ENCODE measurements around the gene ZNF546.
A peak's percentile ranks its signal among the peaks of the same experiment; 100 is the strongest.

Gene ZNF546

GRCh38 chr19:39970425-39970674 is 26.5 kb upstream of the ZNF546 start:
- H4K20me1 ChIP-seq (ENCODE audit: low read depth, low read length): no peaks in the 10 kb centered on the region
- H2AFZ ChIP-seq (ENCODE audit: low read depth, low read length, severe bottlenecking): peak overlapping the region; percentile 79
- peak overlapping the region; percentile 84 for H3K9ac ChIP-seq (ENCODE audit: low read length)
- 0 out of 2 replicates have a peak, but pooled peaks cover 2% of the 10 kb centered on the region for H3K36me3 ChIP-seq (ENCODE audit: low read length)
- H3K4me2 ChIP-seq (ENCODE audit: low read depth, low read length, poor library complexity, severe bottlenecking): peak overlapping the region; percentile 88
- TF ChIP-seq, protein P1, sequence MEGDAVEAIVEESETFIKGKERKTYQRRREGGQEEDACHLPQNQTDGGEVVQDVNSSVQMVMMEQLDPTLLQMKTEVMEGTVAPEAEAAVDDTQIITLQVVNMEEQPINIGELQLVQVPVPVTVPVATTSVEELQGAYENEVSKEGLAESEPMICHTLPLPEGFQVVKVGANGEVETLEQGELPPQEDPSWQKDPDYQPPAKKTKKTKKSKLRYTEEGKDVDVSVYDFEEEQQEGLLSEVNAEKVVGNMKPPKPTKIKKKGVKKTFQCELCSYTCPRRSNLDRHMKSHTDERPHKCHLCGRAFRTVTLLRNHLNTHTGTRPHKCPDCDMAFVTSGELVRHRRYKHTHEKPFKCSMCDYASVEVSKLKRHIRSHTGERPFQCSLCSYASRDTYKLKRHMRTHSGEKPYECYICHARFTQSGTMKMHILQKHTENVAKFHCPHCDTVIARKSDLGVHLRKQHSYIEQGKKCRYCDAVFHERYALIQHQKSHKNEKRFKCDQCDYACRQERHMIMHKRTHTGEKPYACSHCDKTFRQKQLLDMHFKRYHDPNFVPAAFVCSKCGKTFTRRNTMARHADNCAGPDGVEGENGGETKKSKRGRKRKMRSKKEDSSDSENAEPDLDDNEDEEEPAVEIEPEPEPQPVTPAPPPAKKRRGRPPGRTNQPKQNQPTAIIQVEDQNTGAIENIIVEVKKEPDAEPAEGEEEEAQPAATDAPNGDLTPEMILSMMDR (IDR thresholded peaks at IDR 0.05; ENCODE audit: insufficient read depth, low read length, poor library complexity, severe bottlenecking): no peak
- H3K27me3 ChIP-seq (ENCODE audit: low read length): no peaks in the 10 kb centered on the region
- H3K79me2 ChIP-seq (ENCODE audit: insufficient read depth, low read length): peaks cover 21% of the 10 kb centered on the region
- peak overlapping the region; percentile 54 for H3K4me3 ChIP-seq (ENCODE audit: insufficient read depth, low read length, poor library complexity, severe bottlenecking)
- H3F3A ChIP-seq (ENCODE audit: insufficient read depth): peaks cover 7% of the 10 kb centered on the region; the same call in 1 of the 2 replicates
- no peaks in the 10 kb centered on the region for H3K9me3 ChIP-seq (ENCODE audit: insufficient read depth, low read length)
- H3K27ac ChIP-seq (ENCODE audit: low read depth, low read length): peak overlapping the region; percentile 78
- no peaks in the 10 kb centered on the region for H3K9me2 ChIP-seq (replicated peaks; ENCODE audit: insufficient read depth, low read length)

DNA sequence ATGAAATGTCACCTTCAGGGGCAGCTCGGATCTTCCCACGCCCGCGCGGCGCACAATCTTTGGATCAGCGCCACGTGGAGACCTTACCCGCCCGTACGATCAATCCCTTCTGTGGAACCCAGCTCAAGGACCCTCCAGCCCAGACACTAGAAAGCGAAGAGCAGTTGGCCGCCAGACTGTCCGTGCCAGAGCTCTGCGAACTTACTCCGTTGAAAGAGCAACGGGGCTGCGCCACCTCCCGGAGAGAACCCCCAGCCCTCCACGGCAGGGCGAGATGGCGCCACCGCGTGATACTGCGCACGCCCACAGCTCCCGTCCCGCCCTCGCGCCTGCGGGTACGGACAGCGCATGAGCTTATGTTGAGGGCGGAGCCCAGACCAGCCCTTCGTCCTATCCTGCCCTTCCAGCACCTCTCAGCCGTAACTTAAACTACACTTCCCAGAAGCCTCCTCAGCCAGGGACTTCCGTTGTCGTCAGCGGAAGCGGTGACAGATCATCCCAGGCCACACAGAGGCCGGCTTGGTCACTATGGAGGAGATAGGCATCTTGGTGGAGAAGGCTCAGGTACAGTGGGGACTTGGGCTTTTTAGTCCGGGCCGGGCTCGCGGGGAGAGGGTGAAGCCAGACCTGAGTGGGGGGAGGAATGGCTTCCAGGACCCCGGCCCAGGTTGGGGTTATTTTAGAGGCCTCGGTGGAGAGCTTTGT is 26.0 kb upstream of the ZNF546 start, which contains the start of gene PSMC4:
TSS of gene PSMC4 (plus strand) at position 491 of the 705 bp plus-strand sequence. CDS start at position 529, 38 bp downstream.
- Histone ChIP-seq H2AFZ (ENCODE audit: low read depth, low read length, severe bottlenecking) (peak within 1 kb of the TSS; percentile 79), H4K20me1 (ENCODE audit: low read depth, low read length) (no peaks in the 10 kb centered on the region), H3K9me2 (replicated peaks; ENCODE audit: insufficient read depth, low read length) (no peaks in the 10 kb centered on the region), H3K9me3 (ENCODE audit: insufficient read depth, low read length) (no peaks in the 10 kb centered on the region), H3K4me2 (ENCODE audit: low read depth, low read length, poor library complexity, severe bottlenecking) (peak within 1 kb of the TSS; percentile 88), H3F3A (ENCODE audit: insufficient read depth) (peaks cover 7% of the 10 kb centered on the region; the same call in 1 of the 2 replicates), H3K79me2 (ENCODE audit: insufficient read depth, low read length) (peaks cover 21% of the 10 kb centered on the region), H3K4me3 (ENCODE audit: insufficient read depth, low read length, poor library complexity, severe bottlenecking) (peak within 1 kb of the TSS; percentile 89), H3K27me3 (ENCODE audit: low read length) (no peaks in the 10 kb centered on the region), H3K27ac (ENCODE audit: low read depth, low read length) (peak within 1 kb of the TSS; percentile 78), H3K36me3 (ENCODE audit: low read length) (0 out of 2 replicates have a peak, but pooled peaks cover 4% of the 10 kb centered on the region), H3K9ac (ENCODE audit: low read length) (peak within 1 kb of the TSS; percentile 88)
- TF ChIP-seq, protein P1 (IDR thresholded peaks at IDR 0.05; ENCODE audit: insufficient read depth, low read length, poor library complexity, severe bottlenecking): peak; percentile 83
- TF ChIP-seq EZH2phosphoT487 (conservative IDR thresholded peaks at IDR 0.05; ENCODE audit: low read length): no peak

DNA sequence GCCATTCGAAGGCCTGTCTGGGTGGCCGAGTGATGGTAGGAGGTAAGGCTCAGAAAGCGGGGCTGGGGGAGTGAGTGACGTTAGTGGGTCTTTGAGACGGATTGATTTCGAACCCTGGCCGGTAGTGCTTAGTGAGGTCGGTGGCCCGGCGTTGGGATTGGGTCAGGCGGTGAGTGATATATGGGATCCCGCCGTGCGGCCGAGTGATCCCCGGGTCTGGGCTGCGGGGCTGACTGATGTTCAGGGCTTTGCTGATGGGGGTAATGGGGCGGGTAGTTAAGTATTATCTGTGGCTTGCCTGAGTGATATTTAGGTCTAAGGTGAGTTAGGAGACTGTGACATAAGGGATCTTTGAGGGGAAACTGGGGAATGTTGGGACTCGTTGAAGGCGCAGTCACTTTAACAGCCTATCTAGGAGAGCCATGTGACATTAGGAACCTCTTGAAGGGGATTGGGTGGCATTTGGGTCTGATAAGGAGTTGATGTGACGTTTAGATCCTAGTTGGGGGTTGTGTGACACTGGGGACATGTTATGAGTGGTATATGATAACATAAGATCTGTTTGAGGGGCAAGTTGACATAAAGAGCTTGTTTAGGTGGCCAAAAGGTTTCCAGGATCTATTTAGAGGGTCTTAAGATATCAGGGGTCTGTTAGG is 25.4 kb upstream of the ZNF546 start:
- H3K79me2 ChIP-seq (ENCODE audit: insufficient read depth, low read length): peaks cover 21% of the 10 kb centered on the region
- peak overlapping the region; percentile 88 for H3K9ac ChIP-seq (ENCODE audit: low read length)
- peak overlapping the region; percentile 89 for H3K4me3 ChIP-seq (ENCODE audit: insufficient read depth, low read length, poor library complexity, severe bottlenecking)
- H3K27me3 ChIP-seq (ENCODE audit: low read length): no peaks in the 10 kb centered on the region
- no peaks in the 10 kb centered on the region for H4K20me1 ChIP-seq (ENCODE audit: low read depth, low read length)
- no peaks in the 10 kb centered on the region for H3K9me2 ChIP-seq (replicated peaks; ENCODE audit: insufficient read depth, low read length)
- peak overlapping the region; percentile 88 for H3K4me2 ChIP-seq (ENCODE audit: low read depth, low read length, poor library complexity, severe bottlenecking)
- no peak for TF ChIP-seq EZH2phosphoT487 (conservative IDR thresholded peaks at IDR 0.05; ENCODE audit: low read length)
- TF ChIP-seq, protein P1 (IDR thresholded peaks at IDR 0.05; ENCODE audit: insufficient read depth, low read length, poor library complexity, severe bottlenecking): no peak
- no peaks in the 10 kb centered on the region for H3K9me3 ChIP-seq (ENCODE audit: insufficient read depth, low read length)
- H3K27ac ChIP-seq (ENCODE audit: low read depth, low read length): no peak overlapping the region
- peaks cover 7% of the 10 kb centered on the region; the same call in 1 of the 2 replicates for H3F3A ChIP-seq (ENCODE audit: insufficient read depth)
- H2AFZ ChIP-seq (ENCODE audit: low read depth, low read length, severe bottlenecking): peak overlapping the region; percentile 54
- 0 out of 2 replicates have a peak, but pooled peaks cover 4% of the 10 kb centered on the region for H3K36me3 ChIP-seq (ENCODE audit: low read length)

All from SU-DHL-6 (cell line).